ENCODE results near the gene KREMEN2. TPM values are rescaled to one million over a fixed set of nuclear protein-coding genes. Genes with fewer than 3 reads are reported as not detected.

The KREMEN2 gene
- 1 to 10 TPM in 2 of 4 donors, under 1 TPM in 1, not detected in 1; 0.19 to 3.9 (median 2.1) TPM for total RNA-seq

GRCh38 chr16:2963723-2964474, at the start of gene KREMEN2:
TSS of gene KREMEN2 (plus strand) at chr16:2964275. CDS start at chr16:2964521, 246 bp downstream.
- intact Hi-C loops (cut with DNase I): no loop called here
- H3K4me3 ChIP-seq: peak within 1 kb of the TSS; percentile 20 to 65 (median 33)
- peaks cover 18 to 98% (median 47%) of the 10 kb centered on the region in 4 donors for H3K27me3 ChIP-seq
- no peak for TF ChIP-seq POLR2A (IDR thresholded peaks at IDR 0.05)
- TF ChIP-seq, protein P1, sequence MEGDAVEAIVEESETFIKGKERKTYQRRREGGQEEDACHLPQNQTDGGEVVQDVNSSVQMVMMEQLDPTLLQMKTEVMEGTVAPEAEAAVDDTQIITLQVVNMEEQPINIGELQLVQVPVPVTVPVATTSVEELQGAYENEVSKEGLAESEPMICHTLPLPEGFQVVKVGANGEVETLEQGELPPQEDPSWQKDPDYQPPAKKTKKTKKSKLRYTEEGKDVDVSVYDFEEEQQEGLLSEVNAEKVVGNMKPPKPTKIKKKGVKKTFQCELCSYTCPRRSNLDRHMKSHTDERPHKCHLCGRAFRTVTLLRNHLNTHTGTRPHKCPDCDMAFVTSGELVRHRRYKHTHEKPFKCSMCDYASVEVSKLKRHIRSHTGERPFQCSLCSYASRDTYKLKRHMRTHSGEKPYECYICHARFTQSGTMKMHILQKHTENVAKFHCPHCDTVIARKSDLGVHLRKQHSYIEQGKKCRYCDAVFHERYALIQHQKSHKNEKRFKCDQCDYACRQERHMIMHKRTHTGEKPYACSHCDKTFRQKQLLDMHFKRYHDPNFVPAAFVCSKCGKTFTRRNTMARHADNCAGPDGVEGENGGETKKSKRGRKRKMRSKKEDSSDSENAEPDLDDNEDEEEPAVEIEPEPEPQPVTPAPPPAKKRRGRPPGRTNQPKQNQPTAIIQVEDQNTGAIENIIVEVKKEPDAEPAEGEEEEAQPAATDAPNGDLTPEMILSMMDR (IDR thresholded peaks at IDR 0.05): no peak
- 0% methylated on average over 10 of the region's 60 CpGs; no CpG with 5 or more reads in 1 of the 2 donors for WGBS, 2 donors
- DNase-seq: no peak
- no peaks in the 10 kb centered on the region for H3K36me3 ChIP-seq
- no peak within 1 kb of the TSS for H3K27ac ChIP-seq
- no peaks in the 10 kb centered on the region for H3K9me3 ChIP-seq
- peaks cover 39 to 81% (median 46%) of the 10 kb centered on the region in 3 donors for H3K4me1 ChIP-seq

GRCh38 chr16:2915196-2915929, 48.7 kb upstream of the KREMEN2 start:
- Histone ChIP-seq H3K36me3 (peaks cover 4 to 51% (median 8%) of the 10 kb centered on the region in 3 donors), H3K27ac (peak overlapping the region; percentile 71 to 87 (median 76)), H3K4me3 (no peak overlapping the region), H3K27me3 (no peaks in the 10 kb centered on the region), H3K9me3 (no peaks in the 10 kb centered on the region), H3K4me1 (peaks cover 10 to 71% (median 38%) of the 10 kb centered on the region in 3 donors)
- no peak for DNase-seq
- intact Hi-C loops (cut with DNase I): no loop called here
- TF ChIP-seq, protein P1 (IDR thresholded peaks at IDR 0.05): no peak
- TF ChIP-seq POLR2A (IDR thresholded peaks at IDR 0.05): no peak
- 37 to 45% methylated on average over 11 to 13 of the region's 13 CpGs for WGBS, 2 donors

DNA sequence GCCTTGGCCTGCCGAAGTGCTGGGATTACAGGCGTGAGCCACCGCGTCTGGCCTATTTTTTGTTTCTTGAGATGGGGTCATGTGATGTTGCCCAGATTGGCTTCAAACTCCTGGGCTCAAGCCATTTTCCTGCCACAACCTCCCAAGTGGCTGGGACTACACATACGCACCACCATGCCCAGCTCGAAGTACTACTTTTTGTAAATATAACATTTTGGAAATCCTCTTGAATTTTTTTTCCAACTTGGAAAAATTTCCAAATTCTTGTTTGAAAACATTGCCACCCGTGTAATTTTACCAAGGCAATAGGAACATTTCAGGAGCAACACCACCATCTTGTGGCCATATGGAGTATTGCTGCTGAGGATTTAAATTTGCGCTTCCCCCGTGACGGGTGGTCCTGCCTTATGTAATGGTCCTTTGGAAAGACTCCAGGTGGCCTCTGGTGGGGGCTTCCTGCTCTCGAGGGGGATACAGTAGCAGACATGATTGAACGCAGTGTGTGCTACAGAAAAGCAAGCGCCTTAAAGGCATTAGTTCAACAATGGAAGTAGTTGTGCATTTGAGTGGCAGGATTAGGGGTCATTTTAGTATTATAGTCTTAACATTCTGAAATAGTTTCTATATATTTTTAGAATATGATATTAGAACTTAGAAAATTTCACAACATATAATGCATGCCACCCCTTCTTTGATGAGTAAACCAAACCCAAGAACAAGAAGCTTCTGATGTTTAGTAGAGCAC, 44.4 kb upstream of the KREMEN2 start:
- Histone ChIP-seq H3K4me1 (peaks cover 7 to 47% (median 28%) of the 10 kb centered on the region in 3 donors), H3K9me3 (no peaks in the 10 kb centered on the region), H3K4me3 (no peak overlapping the region), H3K27me3 (no peaks in the 10 kb centered on the region), H3K36me3 (peaks cover 0 to 71% (median 2%) of the 10 kb centered on the region in 3 donors), H3K27ac (peak overlapping the region; percentile 58 to 78 (median 77))
- intact Hi-C loops (cut with DNase I): loop anchor here (5.0 kb wide), 1 partner anchor 42 kb away; no protein-coding TSS in a partner anchor
- no peak for DNase-seq
- 8 to 11% methylated on average over 13 of the region's 13 CpGs for WGBS, 2 donors
- TF ChIP-seq, protein P1 (IDR thresholded peaks at IDR 0.05): peak; percentile 93 to 98 (median 96)
- TF ChIP-seq POLR2A (IDR thresholded peaks at IDR 0.05): no peak

DNA sequence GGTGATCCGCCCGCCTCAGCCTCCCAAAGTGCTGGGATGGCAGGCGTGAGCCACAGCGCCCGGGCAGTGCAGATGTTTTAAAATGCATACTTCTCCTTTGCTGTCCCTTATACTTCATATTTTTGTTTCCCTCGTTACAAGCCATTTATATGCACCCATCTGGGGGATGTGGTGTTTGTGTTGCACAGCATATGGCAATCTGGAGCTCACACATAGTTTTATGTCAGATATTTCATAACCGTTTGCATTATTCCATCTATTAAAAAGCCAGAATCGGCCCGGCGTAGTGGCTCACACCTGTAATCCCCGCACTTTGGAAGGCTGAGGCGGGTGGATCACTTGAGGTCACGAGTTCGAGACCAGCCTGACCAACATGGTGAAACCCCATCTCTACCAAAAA, 40.6 kb upstream of the KREMEN2 start:
- TF ChIP-seq, protein P1 (IDR thresholded peaks at IDR 0.05): no peak
- TF ChIP-seq POLR2A (IDR thresholded peaks at IDR 0.05): no peak
- DNase-seq: no peak
- 94 to 97% methylated on average over 14 of the region's 14 CpGs for WGBS, 2 donors
- no peaks in the 10 kb centered on the region for H3K9me3 ChIP-seq
- H3K27ac ChIP-seq: no peak overlapping the region
- H3K4me3 ChIP-seq: no peak overlapping the region
- peaks cover 0 to 46% (median 23%) of the 10 kb centered on the region in 3 donors for H3K4me1 ChIP-seq
- intact Hi-C loops (cut with DNase I): loop anchor here (5.0 kb wide), 1 partner anchor 46 kb away; no protein-coding TSS in a partner anchor
- peaks cover 0 to 41% (median 2%) of the 10 kb centered on the region in 3 donors for H3K36me3 ChIP-seq
- no peaks in the 10 kb centered on the region for H3K27me3 ChIP-seq

Data from esophagus squamous epithelium (tissue), 5 donors.